ENCODE measurements around the gene SCYL3. TPM values are rescaled to one million over a fixed set of nuclear protein-coding genes. Genes with fewer than 3 reads are reported as not detected.

The SCYL3 gene
- total RNA-seq, 1 donor from 2014 or later = 11.8 TPM

GRCh38 chr1:169858467-169858866, 35.2 kb downstream of the SCYL3 start:
- Mint-ChIP-seq H3K4me3 (no peak overlapping the region), H3K4me1 (no peaks in the 10 kb centered on the region), H3K36me3 (peaks cover 34% of the 10 kb centered on the region), H3K27me3 (ENCODE audit: low read depth) (no peaks in the 10 kb centered on the region), H3K9me3 (no peaks in the 10 kb centered on the region), H3K27ac (no peak overlapping the region)
- TF ChIP-seq, protein P1, sequence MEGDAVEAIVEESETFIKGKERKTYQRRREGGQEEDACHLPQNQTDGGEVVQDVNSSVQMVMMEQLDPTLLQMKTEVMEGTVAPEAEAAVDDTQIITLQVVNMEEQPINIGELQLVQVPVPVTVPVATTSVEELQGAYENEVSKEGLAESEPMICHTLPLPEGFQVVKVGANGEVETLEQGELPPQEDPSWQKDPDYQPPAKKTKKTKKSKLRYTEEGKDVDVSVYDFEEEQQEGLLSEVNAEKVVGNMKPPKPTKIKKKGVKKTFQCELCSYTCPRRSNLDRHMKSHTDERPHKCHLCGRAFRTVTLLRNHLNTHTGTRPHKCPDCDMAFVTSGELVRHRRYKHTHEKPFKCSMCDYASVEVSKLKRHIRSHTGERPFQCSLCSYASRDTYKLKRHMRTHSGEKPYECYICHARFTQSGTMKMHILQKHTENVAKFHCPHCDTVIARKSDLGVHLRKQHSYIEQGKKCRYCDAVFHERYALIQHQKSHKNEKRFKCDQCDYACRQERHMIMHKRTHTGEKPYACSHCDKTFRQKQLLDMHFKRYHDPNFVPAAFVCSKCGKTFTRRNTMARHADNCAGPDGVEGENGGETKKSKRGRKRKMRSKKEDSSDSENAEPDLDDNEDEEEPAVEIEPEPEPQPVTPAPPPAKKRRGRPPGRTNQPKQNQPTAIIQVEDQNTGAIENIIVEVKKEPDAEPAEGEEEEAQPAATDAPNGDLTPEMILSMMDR (IDR thresholded peaks at IDR 0.05; ENCODE audit: unreplicated experiment) = no peak
- no peak for DNase-seq (ENCODE audit: low spot score in 2 of 2, unreplicated experiment in 2 of 2)

- H3K9me3 Mint-ChIP-seq = no peaks in the 10 kb centered on the region
- peaks cover 35% of the 10 kb centered on the region for H3K36me3 Mint-ChIP-seq
- no peak for DNase-seq (ENCODE audit: low spot score in 2 of 2, unreplicated experiment in 2 of 2)
- no peak overlapping the region for H3K4me3 Mint-ChIP-seq
- H3K4me1 Mint-ChIP-seq = no peaks in the 10 kb centered on the region
- H3K27ac Mint-ChIP-seq = no peak overlapping the region
- TF ChIP-seq, protein P1 (IDR thresholded peaks at IDR 0.05; ENCODE audit: unreplicated experiment) = no peak
- H3K27me3 Mint-ChIP-seq (ENCODE audit: low read depth) = no peaks in the 10 kb centered on the region
Observed at GRCh38 chr1:169853341-169853740, 40.4 kb downstream of the SCYL3 start.

- H3K4me1 Mint-ChIP-seq = no peaks in the 10 kb centered on the region
- H3K27me3 Mint-ChIP-seq (ENCODE audit: low read depth) = no peaks in the 10 kb centered on the region
- no peak for DNase-seq (ENCODE audit: low spot score in 2 of 2, unreplicated experiment in 2 of 2)
- no peak overlapping the region for H3K27ac Mint-ChIP-seq
- no peak overlapping the region for H3K4me3 Mint-ChIP-seq
- TF ChIP-seq, protein P1 (IDR thresholded peaks at IDR 0.05; ENCODE audit: unreplicated experiment) = no peak
- H3K9me3 Mint-ChIP-seq = no peaks in the 10 kb centered on the region
- H3K36me3 Mint-ChIP-seq = peaks cover 45% of the 10 kb centered on the region
Observed at GRCh38 chr1:169849346-169850022, 44.2 kb downstream of the SCYL3 start.

GRCh38 chr1:169848456-169848855, 45.2 kb downstream of the SCYL3 start:
- H3K27me3 Mint-ChIP-seq (ENCODE audit: low read depth) = no peaks in the 10 kb centered on the region
- no peak overlapping the region for H3K27ac Mint-ChIP-seq
- TF ChIP-seq, protein P1 (IDR thresholded peaks at IDR 0.05; ENCODE audit: unreplicated experiment) = no peak
- no peaks in the 10 kb centered on the region for H3K9me3 Mint-ChIP-seq
- no peak for DNase-seq (ENCODE audit: low spot score in 2 of 2, unreplicated experiment in 2 of 2)
- H3K36me3 Mint-ChIP-seq = peaks cover 47% of the 10 kb centered on the region
- no peak overlapping the region for H3K4me3 Mint-ChIP-seq
- peaks cover 2% of the 10 kb centered on the region for H3K4me1 Mint-ChIP-seq

DNA sequence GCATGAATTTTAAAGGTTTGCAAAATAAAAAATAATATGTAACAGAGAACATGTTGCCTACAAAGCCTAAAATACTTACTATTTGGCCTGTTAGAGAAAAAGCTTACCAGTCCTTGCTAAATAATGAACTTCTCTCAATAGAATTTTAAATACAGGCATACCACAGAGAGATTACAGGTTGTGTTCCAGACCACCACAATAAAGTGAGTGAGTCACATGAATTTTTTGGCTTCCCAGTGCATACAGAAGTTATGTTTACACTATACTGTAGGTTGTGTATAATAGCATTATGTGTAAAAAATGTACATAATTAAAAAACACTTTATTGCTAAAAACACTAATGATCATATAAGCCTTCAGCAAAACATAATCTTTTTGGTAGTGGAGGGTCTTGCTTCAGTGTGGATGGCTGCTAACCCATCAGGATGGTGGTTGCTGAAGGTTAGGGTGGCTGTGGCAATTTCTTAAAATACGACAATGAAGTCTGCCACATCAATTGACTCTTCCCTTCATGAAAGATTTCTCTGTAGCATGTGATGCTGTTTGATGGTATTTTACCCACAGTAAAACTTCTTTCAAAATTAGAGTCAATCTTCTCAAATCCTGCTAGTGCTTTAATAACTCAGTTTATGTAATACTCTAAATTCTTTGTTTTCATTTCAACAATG, 48.6 kb downstream of the SCYL3 start:
- peaks cover 13% of the 10 kb centered on the region for H3K9me3 Mint-ChIP-seq
- TF ChIP-seq, protein P1 (IDR thresholded peaks at IDR 0.05; ENCODE audit: unreplicated experiment) = no peak
- peaks cover 2% of the 10 kb centered on the region for H3K4me1 Mint-ChIP-seq
- no peaks in the 10 kb centered on the region for H3K27me3 Mint-ChIP-seq (ENCODE audit: low read depth)
- no peak overlapping the region for H3K4me3 Mint-ChIP-seq
- H3K27ac Mint-ChIP-seq = no peak overlapping the region
- DNase-seq (ENCODE audit: low spot score in 2 of 2, unreplicated experiment in 2 of 2) = no peak
- H3K36me3 Mint-ChIP-seq = peaks cover 61% of the 10 kb centered on the region

All from mesothelial cell of epicardium (in vitro differentiated cells).